Coronary artery (tissue), 2 donors: ENCODE results near the gene ZNF148.

Source experiments
- DNase-seq: peaks from one replicate; pipeline ENCODE4 v3.0.0-alpha.2; 2017; ENCODE audit warnings: low spot score
- H3K27ac ChIP-seq, 2 donors: fragments of 200-600 bp; sonication (generic); one replicate each; pipeline ENCODE4 v1.5.1; 2016 to 2019
- H3K4me3 ChIP-seq: fragments of 200-600 bp; sonication (generic); 2 replicates; pipeline ENCODE4 v1.5.1; 2016; ENCODE audit warnings: mild to moderate bottlenecking, moderate library complexity
- CTCF ChIP-seq: fragments of 200-600 bp; sonication (generic); IDR thresholded peaks from one replicate; pipeline ENCODE4 v1.5.1; 2019; ENCODE audit warnings: antibody characterized with exemption

ZNF148 gene

GRCh38 chr3:125267460-125267859 lies 107.7 kb downstream of the ZNF148 start:
- no peak for TF ChIP-seq CTCF
- no peak overlapping the region for H3K4me3 ChIP-seq
- no peak for DNase-seq
- H3K27ac ChIP-seq = no peak overlapping the region

- Histone ChIP-seq H3K27ac (no peak overlapping the region), H3K4me3 (no peak overlapping the region)
- no peak for DNase-seq
- TF ChIP-seq CTCF = no peak
Observed at GRCh38 chr3:125266971-125267370, 108.2 kb downstream of the ZNF148 start.

DNA sequence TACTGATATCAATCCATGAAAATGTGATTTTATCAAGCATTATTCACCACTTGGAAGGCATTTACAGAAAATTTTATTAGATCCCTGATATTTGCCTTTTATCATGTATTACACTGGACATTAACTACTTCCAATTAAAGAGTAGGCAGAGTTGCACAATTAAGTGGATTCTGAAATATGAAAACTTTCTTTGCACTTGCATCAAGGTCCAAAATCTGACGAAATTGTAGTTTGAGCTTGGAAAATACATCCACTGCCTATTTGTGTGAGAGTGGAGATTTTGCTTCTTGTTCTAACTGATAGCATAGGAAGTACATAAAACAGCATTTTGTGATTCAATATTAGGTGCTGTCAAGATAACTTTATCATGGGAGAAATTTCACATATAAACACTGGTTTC lies 113.0 kb downstream of the ZNF148 start:
- no peak for TF ChIP-seq CTCF
- Histone ChIP-seq H3K27ac (no peak overlapping the region), H3K4me3 (no peak overlapping the region)
- no peak for DNase-seq

DNA sequence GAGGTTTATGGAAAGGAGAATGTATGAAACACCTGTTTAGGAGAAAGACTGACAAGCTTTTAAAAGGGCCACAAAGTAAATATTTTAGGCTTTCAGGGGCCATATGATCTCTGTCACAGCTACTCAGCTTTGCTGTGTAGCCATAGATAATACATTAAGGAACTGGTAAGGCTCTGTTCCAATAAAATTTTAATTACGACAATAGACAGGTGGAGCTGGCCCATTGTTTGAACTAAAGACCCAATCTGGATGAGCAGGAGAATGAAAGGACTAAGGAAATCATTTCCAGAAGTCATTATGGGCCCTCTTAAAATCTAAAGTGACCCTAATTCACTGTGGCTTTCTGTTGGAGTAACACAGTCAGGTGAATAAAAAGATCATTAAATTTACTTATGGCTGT lies 114.1 kb downstream of the ZNF148 start:
- Histone ChIP-seq H3K4me3 (no peak overlapping the region), H3K27ac (no peak overlapping the region)
- DNase-seq = no peak
- no peak for TF ChIP-seq CTCF

- DNase-seq = no peak
- Histone ChIP-seq H3K4me3 (no peak overlapping the region), H3K27ac (no peak overlapping the region)
- no peak for TF ChIP-seq CTCF
Observed at GRCh38 chr3:125260158-125260557, 115.0 kb downstream of the ZNF148 start.

GRCh38 chr3:125257536-125257935 lies 117.6 kb downstream of the ZNF148 start:
- no peak overlapping the region for H3K4me3 ChIP-seq
- no peak for TF ChIP-seq CTCF
- no peak overlapping the region for H3K27ac ChIP-seq
- no peak for DNase-seq

- no peak for TF ChIP-seq CTCF
- DNase-seq = no peak
- Histone ChIP-seq H3K4me3 (no peak overlapping the region), H3K27ac (no peak overlapping the region)
Observed at GRCh38 chr3:125256675-125257074, 118.5 kb downstream of the ZNF148 start.
